Fibroblast of lung (primary cell): Measurements from ENCODE around the gene STK32A. TPM values are rescaled to one million over a fixed set of nuclear protein-coding genes. Genes with fewer than 3 reads are reported as not detected.
A peak's percentile ranks its signal among the peaks of the same experiment; 100 is the strongest.

Experiments
- DNase-seq, 2 donors: peaks; one replicate each; pipeline versions ENCODE4 v3.0.0 to v3.0.0-alpha.2; 2010; ENCODE audit warnings: low read depth in 2 of 2
- H2AFZ ChIP-seq: 2 replicates; pipeline ENCODE4 v1.5.1; 2012; ENCODE audit warnings: low read length, control low read depth, inconsistent platforms
- H3K27ac ChIP-seq: 2 replicates; pipeline ENCODE4 v1.5.1; 2011; ENCODE audit warnings: low read length, control low read depth; ENCODE audit not compliant: insufficient read depth
- H3K27me3 ChIP-seq: 2 replicates; pipeline ENCODE4 v1.5.1; 2011; ENCODE audit warnings: mild to moderate bottlenecking, low read length; ENCODE audit not compliant: control insufficient read depth, insufficient read depth
- H3K36me3 ChIP-seq: 2 replicates; pipeline ENCODE4 v1.5.1; 2011; ENCODE audit warnings: low read length; ENCODE audit not compliant: control insufficient read depth, insufficient read depth
- H3K4me1 ChIP-seq: 2 replicates; pipeline ENCODE4 v1.5.1; 2011; ENCODE audit warnings: low read length; ENCODE audit not compliant: control insufficient read depth, insufficient read depth; ENCODE audit errors: extremely low read depth
- H3K4me2 ChIP-seq: 2 replicates; pipeline ENCODE4 v1.5.1; 2011; ENCODE audit warnings: low read length, control low read depth; ENCODE audit not compliant: insufficient read depth; ENCODE audit errors: extremely low read depth
- H3K4me3 ChIP-seq, 4 experiments: fragments of 200-600 bp in 1 of 4; sonication (generic) in 1 of 4; replicated peaks in 1 of 4; 2 replicates each; pipeline ENCODE4 v1.5.1; 2011 to 2016; ENCODE audit warnings: low read length in 4 of 4, low read depth in 3 of 4, mild to moderate bottlenecking in 3 of 4, control low read depth in 2 of 4, inconsistent platforms in 1 of 4, mixed read lengths in 1 of 4; ENCODE audit not compliant: insufficient read depth in 1 of 4; ENCODE audit errors: control extremely low read depth in 1 of 4
- H3K79me2 ChIP-seq: 2 replicates; pipeline ENCODE4 v1.5.1; 2012; ENCODE audit warnings: mild to moderate bottlenecking, low read length, inconsistent platforms; ENCODE audit not compliant: control insufficient read depth, insufficient read depth
- H3K9ac ChIP-seq: 2 replicates; pipeline ENCODE4 v1.5.1; 2011; ENCODE audit warnings: mild to moderate bottlenecking, low read length, control low read depth; ENCODE audit not compliant: insufficient read depth
- H3K9me3 ChIP-seq: 2 replicates; pipeline ENCODE4 v1.5.1; 2012; ENCODE audit warnings: low read depth, low read length; ENCODE audit not compliant: control insufficient read depth, insufficient read depth
- H4K20me1 ChIP-seq: 2 replicates; pipeline ENCODE4 v1.5.1; 2011; ENCODE audit warnings: low read length; ENCODE audit not compliant: control insufficient read depth, insufficient read depth; ENCODE audit errors: extremely low read depth
- CTCF ChIP-seq, 2 donors: IDR thresholded peaks in 1 of 2; conservative IDR thresholded peaks in 1 of 2; 1 replicate in 1 of 2; 2 replicates in 1 of 2; pipeline ENCODE4 v1.5.1; 2011 to 2012; ENCODE audit warnings: low read length in 2 of 2, control low read depth in 1 of 2, inconsistent platforms in 1 of 2, low read depth in 1 of 2, mild to moderate bottlenecking in 1 of 2
- EZH2 ChIP-seq: IDR thresholded peaks from 2 replicates; pipeline ENCODE4 v1.5.1; 2012; ENCODE audit warnings: low read length, control low read depth, mild to moderate bottlenecking; ENCODE audit errors: missing control alignments
- polyA plus RNA-seq, 2 donors: library from polyadenylated mRNA; depleted of rRNA in 1 of 2; stranded (reverse) in 1 of 2; unstranded in 1 of 2; fragments of >200 nt; gene quantifications; 2 replicates each; pipeline ENCODE4 v1.2.1, GENCODE V29; 2011 to 2012; ENCODE audit warnings: missing spikeins in 1 of 2
- total RNA-seq: library from RNA; depleted of rRNA; stranded (reverse); fragments of >200 nt; gene quantifications from 2 replicates; pipeline ENCODE4 v1.2.1, GENCODE V29; 2014

Gene STK32A
- total and polyA plus RNA-seq, 2 donors (not counting 1 experiment from before 2014, with no cell fraction given) = 0.30 to 2.5 TPM

GRCh38 chr5:147406636-147407035 lies 171.8 kb downstream of the STK32A start:
- H3K9me3 ChIP-seq = no peaks in the 10 kb centered on the region
- no peak overlapping the region for H3K9ac ChIP-seq
- no peaks in the 10 kb centered on the region for H4K20me1 ChIP-seq
- no peak for TF ChIP-seq EZH2
- no peak for TF ChIP-seq CTCF (conservative IDR thresholded peaks at IDR 0.05 in 1 of 2, IDR thresholded peaks at IDR 0.05 in 1 of 2; ENCODE audit: low read depth in 1 of 2, low read length in 2 of 2)
- H3K36me3 ChIP-seq = peaks cover 4% of the 10 kb centered on the region
- H3K4me1 ChIP-seq = peaks cover 24% of the 10 kb centered on the region
- H3K27ac ChIP-seq = no peak overlapping the region
- no peak overlapping the region for H3K4me3 ChIP-seq
- no peak overlapping the region for H3K4me2 ChIP-seq
- H3K79me2 ChIP-seq = no peaks in the 10 kb centered on the region
- H3K27me3 ChIP-seq = no peaks in the 10 kb centered on the region
- H2AFZ ChIP-seq = no peak overlapping the region
- no peak for DNase-seq

- Histone ChIP-seq H3K4me3 (no peak overlapping the region), H3K27me3 (no peaks in the 10 kb centered on the region), H3K27ac (no peak overlapping the region), H3K79me2 (no peaks in the 10 kb centered on the region), H2AFZ (no peak overlapping the region), H3K4me2 (no peak overlapping the region), H3K4me1 (peaks cover 24% of the 10 kb centered on the region), H3K36me3 (peaks cover 4% of the 10 kb centered on the region), H3K9ac (no peak overlapping the region), H4K20me1 (no peaks in the 10 kb centered on the region), H3K9me3 (no peaks in the 10 kb centered on the region)
- no peak for TF ChIP-seq EZH2
- no peak for TF ChIP-seq CTCF (conservative IDR thresholded peaks at IDR 0.05 in 1 of 2, IDR thresholded peaks at IDR 0.05 in 1 of 2; ENCODE audit: low read depth in 1 of 2, low read length in 2 of 2)
- peak; percentile 64 to 93 for DNase-seq
Observed at GRCh38 chr5:147407094-147407681, 172.4 kb downstream of the STK32A start.

- Histone ChIP-seq H3K9me3 (no peaks in the 10 kb centered on the region), H3K4me3 (no peak overlapping the region), H3K27me3 (no peaks in the 10 kb centered on the region), H3K4me2 (no peak overlapping the region), H3K4me1 (peaks cover 15% of the 10 kb centered on the region), H3K36me3 (peaks cover 4% of the 10 kb centered on the region), H2AFZ (no peak overlapping the region), H3K27ac (no peak overlapping the region), H3K9ac (no peak overlapping the region), H4K20me1 (no peaks in the 10 kb centered on the region), H3K79me2 (no peaks in the 10 kb centered on the region)
- no peak for TF ChIP-seq EZH2
- TF ChIP-seq CTCF (conservative IDR thresholded peaks at IDR 0.05 in 1 of 2, IDR thresholded peaks at IDR 0.05 in 1 of 2; ENCODE audit: low read depth in 1 of 2, low read length in 2 of 2) = no peak
- no peak for DNase-seq
Observed at GRCh38 chr5:147408980-147409379, 174.2 kb downstream of the STK32A start.
